ENCODE measurements around the gene EPC2. TPM values are rescaled to one million over a fixed set of nuclear protein-coding genes. Genes with fewer than 3 reads are reported as not detected.
"Not testable (repeated sequence)": the region's sequence is repeated elsewhere in the genome, so short reads cannot be mapped to it uniquely, and the experiment has no call there.

EPC2 gene
- total RNA-seq, 1 donor from 2014 or later, result 16.4 TPM

DNA sequence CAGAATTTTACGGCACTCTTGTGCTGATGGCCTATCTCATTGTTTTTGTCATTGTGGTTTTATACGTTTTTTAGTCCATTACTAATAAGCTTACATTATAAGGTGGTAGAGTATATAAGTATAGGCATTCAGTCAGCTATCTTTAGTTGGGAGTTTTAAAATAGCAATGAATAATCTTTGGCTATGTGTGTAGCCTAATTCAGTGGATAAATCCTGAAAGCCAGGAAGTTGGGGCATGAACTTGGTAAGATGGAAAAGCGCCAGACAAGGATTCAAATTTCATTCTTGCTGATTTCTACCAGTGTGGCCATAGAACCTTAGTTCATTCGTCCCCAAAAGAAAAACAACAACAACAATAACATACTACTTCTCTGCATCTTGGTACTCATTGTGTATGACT lies 31.2 kb downstream of the EPC2 start:
- ATAC-seq, result no peak

DNA sequence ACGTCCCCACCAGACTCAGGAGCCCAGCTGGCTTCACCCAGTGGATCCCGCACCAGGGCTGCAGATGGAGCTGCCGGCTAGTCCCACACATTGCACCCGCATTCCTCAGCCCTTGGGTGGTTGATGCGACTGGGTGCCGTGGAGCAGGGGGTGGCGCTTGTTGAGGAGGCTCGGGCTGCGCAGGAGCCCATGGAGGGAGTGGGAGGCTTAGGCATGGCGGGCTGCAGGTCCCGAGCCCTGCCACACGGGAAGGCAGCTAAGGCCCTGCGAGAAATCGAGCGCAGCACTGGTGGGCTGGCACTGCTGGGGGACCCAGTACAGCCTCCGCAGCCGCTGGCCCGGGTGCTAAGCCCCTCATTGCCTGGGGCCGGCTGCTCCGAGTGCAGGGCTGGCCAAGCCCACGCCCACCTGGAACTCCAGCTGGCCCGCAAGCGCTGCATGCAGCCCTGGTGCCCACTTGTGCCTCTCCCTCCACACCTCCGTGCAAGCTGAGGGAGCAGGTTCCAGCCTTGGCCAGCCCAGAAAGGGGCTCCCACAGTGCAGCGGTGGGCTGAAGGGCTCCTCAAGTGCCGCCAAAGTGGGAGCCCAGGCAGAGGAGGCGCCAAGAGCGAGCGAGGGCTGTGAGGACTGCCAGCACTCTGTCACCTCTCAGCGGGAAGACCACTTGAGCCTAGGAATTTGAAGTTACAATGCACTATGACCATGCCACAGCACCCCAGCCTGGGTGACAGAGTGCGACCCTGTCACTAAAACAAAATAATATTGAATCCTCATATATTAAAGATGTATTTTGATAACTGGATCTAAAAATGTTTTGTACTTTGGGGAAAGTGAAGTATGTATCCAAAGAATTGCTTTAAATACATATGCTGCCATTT lies 34.0 kb downstream of the EPC2 start:
- ATAC-seq, result not testable (repeated sequence)

DNA sequence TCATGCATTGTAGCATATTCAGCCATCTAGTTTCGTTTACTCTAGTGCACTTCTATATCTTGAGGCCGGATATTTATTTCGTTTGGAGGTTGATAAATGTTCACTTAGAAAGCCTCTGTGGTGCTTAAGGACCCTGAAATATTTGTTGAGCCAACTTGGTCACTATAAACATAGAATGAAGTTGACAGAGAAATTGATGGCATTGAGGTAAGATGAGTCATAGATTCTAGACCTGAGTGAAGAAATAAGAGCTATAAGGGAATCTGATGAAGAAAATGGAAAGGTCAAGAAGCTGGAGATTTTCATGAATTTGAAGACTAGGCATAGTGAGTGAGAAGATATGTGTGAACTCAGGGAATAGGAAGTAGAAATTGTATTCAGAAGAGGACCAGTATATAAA lies 35.9 kb downstream of the EPC2 start:
- no peak for ATAC-seq

DNA sequence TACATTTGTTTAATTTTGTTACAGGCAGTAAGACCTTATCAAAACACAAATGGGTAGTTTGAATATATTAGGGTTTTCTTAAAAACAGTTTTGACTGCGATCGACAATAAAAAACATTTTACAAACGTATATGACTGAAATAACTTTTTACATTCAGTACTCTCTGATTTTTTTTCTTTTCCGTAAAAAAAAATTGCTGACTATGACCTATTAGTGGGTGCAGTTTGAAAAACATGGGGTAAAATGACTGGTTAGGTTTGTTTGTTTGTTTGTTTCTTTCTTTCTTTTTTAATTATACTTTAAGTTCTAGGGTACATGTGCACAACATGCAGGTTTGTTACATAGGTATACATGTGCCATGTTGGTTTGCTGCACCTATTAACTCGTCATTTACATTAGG lies 36.9 kb downstream of the EPC2 start:
- no peak for ATAC-seq

DNA sequence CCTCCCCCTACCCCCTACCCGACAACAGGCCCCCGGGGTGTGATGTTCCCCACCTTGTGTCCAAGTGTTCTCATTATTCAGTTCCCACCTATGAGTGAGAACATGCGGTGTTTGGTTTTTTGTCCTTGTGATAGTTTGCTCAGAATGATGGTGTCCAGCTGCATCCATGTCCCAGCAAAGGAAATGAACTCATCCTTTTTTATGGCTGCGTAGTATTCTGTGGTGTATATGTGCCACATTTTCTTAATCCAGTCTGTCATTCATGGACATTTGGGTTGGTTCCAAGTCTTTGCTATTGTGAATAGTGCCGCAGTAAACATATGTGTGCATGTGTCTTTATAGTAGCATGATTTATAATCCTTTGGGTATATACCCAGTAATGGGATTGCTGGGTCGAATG lies 37.3 kb downstream of the EPC2 start:
- ATAC-seq, result not testable (repeated sequence)

DNA sequence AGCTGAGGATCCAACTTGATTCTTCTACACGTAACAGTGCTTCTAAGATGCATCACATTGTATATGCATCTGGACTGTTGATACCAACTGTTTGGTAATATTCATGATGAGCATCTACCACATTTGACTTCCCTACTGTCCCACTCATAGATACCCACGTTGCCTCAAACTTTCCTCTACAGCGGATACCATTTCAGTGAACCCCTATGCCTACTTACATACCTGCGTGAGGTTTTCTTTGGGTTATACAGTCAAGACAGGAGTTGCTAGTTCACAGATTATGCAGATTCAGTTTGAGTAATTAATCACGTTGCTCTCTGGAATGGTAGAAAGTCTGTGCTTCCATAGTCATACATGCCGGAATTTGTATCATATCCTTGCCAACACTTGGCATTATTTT lies 40.0 kb downstream of the EPC2 start:
- ATAC-seq, result no peak

DNA sequence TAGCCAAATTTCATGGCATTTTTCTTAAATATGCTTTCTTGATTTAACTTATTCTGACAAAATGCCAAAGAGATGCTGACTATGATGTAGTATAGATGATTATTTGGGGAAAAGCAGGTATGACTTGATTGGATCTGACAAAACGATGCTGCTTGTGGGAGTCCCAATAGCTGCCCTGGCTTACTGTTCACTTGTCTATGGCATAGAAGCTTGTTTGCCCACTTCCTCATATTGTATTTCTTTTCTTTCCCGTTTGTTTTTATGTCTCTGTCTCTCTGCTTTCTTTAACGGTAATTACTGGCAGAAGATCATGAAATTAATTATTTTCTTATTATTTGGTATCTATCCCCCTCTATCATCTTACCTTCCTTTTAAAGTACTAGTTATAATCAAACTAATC lies 43.0 kb downstream of the EPC2 start:
- no peak for ATAC-seq

DNA sequence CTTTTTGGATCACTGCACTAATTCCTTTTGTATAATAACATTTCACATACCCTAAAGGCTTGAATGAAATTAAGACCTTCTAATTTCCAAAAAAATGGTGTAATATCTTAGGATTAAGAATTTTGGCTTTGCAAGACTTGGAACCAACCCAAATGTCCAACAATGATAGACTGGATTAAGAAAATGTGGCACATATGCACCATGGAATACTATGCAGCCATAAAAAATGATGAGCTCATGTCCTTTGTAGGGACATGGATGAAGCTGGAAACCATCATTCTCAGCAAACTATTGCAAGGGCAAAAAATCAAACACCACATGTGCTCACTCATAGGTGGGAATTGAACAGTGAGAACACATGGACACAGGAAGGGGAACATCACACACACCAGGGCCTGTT lies 43.5 kb downstream of the EPC2 start:
- ATAC-seq, result not testable (repeated sequence)

DNA sequence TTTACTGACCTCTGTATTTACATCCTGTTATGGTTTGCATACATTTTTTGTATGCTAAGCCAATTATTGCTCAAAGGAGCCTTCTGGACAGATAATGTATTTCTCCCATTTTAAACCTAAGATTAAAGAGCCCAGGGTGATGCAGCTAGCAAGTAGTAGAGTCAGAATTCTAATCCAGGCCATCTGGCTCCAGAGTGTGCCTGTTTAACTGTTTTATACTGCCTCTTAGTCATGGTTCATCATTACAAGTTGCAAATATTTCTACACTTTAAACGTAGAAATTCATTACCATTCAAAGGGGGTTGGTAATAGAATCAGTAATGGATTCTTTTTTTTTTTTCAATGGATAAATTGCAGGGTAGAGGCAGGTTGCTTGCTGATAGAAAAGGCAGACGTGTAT lies 52.4 kb downstream of the EPC2 start:
- no peak for ATAC-seq

DNA sequence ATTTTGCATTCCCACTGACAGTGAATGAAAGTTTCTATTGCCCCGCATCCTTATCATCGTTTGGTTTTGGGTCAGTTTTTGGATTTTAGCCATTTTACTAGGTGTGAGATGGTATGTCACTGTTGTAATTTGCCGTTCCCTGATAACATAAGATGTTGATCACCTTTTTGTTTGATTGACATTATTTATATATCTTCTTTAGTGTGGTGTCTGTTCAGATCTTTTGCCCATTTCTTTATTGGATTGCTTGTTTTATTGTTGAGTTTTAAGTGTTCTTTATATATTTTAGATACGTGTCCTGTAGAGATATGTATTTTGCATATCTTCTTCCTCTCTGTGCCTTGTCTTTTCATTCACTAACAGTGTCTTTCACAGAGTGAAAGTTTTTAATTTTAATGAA lies 55.3 kb downstream of the EPC2 start:
- ATAC-seq, result no peak

DNA sequence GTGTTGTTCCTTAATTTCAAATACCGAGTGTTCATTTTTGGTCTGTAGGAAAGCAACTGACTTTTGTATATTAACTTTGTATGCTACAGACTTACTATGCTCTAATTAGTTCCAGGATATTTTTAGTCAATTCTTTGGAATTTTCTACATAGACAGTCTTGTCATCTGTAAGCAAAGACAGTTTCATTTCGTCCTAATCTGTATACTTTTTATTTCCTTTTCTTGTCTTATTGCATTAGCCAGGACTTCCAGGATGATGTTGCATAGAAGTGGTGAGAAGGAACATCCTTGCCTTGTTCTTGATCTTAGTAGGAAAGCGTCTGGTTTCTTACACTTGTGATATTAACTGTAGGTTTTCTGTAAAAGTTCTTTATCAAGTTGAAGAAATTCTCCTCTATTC lies 56.5 kb downstream of the EPC2 start:
- no peak for ATAC-seq

DNA sequence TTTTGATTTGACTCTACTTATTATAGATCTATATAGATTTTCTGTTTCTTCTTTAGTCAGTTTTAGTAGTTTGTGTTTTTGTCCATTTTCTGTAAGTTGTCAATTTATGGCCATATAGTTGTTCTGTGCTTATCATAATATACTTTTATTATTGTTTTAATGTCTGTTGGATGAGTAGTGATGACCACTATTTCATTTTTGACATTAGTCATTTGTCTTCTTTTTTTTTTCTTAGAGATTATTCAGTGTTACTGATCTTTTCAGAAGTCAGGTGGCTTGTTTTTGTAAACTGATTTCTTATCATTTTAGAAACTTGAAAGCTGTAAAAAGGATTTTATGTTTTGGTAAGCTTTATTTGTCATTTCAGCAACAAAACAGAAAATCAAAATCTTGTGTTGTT lies 57.3 kb downstream of the EPC2 start:
- ATAC-seq, result no peak

DNA sequence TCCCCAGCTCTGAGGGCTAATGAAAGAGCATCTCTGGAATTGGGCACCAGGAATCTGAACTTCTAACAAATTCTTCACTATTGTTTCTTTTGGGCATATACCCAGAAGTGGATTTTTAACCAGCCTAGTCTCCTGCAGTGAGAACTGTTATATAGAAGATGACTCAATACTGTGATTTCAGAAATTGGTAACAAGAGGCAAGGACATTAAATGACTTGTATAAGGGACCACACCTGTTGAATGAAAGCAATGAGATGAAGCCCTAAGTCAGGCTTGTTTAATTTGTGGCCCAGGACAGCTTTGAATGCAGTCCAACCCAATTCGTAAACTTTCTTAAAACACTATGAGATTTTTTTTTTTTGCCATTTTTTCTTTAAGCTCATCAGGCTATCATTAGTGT lies 57.9 kb downstream of the EPC2 start:
- ATAC-seq, result no peak

DNA sequence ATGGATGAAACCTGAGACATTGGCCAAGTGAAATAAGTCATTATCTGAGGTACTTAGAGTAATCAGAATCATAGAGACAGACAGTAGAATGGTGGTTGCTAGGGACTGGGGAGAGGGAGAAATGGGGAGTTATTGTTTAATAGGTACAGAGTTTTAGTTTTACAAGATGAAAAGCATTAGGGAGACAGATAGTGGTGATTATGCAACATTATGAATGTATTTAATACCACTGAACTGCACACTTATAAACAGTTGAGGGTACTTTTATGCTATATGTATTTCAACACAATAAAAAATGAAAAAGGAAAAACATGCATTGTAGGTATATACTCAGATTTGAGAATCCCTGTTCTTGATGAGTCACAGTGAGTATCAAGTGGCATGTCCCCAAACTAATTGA lies 59.7 kb downstream of the EPC2 start:
- no peak for ATAC-seq

DNA sequence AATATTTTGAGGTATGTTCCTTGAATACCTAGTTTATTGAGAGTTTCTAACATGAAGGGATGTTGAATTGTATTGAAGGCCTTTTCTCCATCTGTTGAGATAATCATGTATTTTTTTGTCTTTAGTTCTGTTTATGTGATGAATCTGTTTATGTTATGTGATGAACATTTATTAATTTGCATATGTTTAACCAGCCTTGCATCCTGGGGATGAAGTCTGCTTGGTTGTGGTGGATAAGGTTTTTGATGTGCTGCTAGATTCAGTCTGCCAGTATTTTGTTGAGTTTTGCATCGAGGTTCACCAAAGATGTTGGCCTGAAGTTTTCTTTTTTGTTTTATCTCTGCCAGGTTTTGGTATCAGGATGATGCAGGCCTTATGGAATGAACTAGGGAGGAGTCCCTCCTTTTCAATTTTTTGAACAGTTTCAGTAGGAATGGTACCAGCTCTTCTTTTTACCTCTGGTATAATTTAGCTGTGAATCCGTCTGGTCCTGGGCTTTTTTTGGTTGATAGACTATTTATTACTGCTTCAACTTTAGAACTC lies 71.9 kb downstream of the EPC2 start:
- ATAC-seq, result no peak

DNA sequence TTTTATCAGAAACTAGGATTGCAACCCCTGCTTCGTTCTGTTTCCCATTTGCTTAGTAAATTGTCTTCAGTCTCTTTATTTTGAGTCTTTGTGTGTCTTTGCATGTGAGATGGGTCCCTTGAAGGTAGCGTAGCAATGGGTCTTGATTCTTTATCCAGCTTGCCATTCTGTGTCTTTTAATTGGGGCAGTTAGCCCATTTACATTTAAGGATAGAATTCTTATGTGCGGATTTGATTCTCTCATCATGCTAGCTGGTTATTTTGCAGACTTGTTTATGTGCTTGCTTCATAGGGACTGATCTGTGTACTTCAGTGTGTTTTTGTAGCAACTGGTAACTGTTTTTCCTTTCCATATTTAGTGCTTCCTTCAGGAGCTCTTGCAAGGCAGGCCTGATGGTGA lies 73.5 kb downstream of the EPC2 start:
- ATAC-seq, result no peak

DNA sequence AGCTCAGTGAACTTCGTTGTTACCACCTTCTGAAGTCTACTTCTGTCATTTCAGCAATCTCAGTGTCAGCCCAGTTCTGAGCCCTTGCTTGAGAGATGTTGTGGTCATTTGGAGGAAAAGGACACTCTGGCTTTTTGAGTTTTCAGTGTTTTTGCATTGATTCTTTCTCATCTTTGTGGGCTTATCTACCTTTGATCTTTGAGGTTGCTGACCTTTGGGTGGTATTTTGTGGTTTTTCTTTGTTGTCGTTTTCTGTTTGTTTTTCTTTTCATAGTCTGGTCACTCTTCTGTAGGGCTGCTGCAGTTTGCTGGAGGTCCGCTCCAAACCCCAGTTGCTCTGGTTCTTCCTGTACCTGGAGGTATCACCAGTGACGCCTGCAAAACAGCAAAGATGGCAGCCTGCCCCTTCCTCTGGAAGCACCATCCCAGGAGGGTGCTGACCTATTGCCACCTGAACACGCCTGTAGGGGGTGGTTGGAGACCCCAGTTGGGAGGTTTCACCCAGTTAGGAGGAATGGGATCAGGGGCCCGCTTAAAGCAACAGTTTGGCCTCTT lies 74.7 kb downstream of the EPC2 start:
- no peak for ATAC-seq

DNA sequence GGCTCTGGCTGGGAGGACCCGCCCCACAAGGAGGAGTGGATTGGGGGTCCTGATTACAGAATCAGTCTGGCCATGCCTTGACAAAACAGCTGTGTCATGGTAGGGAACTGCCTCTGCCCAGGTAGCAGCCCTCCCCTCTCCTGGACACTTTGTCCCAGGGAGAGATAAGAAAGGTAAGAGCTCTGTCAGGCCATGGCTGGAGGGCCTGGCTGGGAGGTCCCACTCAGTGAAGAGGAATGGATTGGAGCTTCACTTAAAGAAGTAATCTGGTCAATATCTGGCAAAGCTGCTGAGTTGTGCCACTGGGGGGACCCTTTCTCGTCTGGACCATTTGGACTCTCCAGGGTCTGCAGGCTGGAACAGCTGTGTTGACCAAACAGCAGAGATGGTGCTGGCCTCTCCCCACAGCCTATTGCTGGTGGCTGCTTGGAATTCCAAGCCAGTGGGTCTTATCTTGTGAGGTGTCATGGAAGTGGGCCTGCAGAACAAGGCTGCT lies 75.4 kb downstream of the EPC2 start:
- no peak for ATAC-seq

DNA sequence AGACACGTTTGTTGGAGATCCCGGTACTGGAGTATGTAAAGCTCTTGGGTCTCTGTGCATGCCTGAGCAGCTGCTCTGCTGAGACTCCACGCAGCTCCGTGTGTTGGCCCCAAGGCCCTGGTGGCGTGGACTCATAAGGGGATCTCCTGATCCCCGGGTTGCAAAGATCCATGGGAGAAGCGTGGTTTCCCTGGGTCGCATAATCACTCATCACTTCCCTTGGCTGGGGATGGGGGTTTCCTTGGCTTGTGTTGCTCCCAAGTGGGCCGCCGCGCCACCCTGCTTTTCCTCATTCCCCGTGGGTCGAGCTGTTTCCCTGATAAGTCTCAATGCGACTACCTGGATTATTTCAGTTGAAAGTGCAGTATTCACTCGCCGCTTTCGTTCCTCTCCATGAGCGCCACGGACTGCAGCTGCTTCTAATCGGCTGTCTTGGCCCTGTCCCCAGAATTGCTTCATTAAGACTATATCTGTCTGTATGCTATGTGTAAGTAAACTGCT lies 76.0 kb downstream of the EPC2 start:
- ATAC-seq, result no peak

DNA sequence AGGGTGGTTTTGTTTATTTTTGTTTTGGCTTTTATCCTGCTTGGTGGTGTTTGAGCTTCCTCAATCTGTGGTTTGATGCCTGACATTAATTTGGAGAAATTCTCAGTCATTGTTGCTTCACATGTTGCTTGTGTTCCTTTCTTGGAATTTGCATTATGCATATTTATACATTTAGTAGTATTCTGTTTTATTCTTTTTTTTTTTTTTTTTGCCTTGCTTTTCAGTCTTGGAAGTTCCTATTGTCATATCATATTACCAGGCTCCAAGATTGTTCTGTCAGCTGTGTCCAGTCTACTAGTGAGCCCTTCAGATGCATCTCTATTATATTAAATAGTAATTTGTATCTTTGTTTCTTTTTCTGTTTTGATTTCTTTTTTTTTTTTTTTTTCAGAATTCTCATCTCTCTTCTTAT lies 77.0 kb downstream of the EPC2 start:
- no peak for ATAC-seq

DNA sequence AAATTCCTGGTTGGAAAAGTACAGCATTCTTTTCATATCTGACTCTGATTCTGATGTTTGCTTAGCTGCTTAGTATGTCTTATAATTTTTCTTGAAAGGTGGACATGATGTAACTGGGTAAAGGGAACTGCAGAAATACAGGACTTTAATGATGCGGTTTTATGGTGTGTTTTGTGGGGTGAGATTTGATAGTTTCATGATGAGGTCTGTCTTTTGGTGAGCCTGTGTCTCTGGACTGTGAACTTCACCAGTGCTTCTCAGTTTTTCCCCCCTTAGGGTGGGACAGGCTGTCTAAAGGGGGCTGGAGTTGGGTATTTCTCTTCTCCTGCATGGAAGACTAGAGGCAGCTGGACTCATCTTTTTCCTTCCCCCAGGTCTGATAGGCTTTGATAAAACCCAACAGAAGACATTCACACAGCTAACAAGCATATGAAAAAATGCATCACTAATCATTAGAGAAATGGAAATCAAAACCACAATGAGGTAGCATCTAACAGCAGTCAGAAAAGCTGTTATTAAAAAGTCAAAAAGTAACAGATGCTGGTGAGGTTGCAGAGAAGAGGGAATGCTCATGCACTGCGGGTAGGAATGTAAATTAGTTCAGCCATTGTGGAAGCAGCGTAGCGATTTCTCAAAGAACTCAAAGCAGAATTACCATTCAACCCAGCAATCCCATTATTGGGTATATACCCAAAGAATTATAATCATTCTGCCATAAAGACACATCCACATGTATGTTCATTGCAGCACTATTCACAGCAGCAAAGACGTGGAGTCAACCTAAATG lies 77.6 kb downstream of the EPC2 start:
- no peak for ATAC-seq

DNA sequence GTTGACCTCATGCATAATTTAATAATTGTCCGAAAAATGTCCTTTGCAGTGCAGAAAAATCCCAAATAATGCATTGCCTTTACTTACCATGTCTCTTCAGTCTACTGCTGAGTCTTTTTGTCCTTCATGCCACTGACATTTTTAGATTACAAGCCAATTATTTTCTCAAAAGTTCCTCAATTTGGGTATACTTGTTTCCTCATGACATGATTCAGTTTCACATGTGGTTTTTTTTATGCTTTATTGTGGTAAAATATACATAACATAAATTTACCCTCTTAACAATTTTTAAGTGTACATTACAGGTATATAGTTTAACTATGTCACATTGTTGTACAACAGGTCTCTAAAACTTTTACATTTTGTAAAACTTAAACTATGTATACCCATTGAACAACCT lies 81.0 kb downstream of the EPC2 start:
- no peak for ATAC-seq

DNA sequence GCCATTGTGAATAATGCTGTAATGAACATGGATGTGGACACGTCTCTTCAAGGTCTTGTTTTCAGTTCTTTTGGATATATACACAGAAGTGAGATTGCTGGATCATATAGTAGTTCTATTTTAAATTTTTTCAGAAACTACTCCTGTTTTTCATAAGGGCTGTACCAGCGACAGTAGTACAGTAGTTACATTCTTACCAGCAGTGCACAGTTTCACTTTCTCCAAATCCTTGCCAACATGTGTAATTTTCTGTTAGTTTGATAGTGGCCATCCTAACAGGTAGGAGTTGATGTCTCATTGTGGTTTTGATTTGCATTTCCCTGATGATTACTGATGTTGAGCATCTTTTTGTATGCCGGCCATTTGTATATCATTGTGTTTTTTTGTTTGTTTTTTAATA lies 81.7 kb downstream of the EPC2 start:
- ATAC-seq, result no peak
